Muscle layer of duodenum (tissue), 2 donors: Measurements from ENCODE around the gene AKR1B1.
"Not testable (repeated sequence)": the region's sequence is repeated elsewhere in the genome, so short reads cannot be mapped to it uniquely, and the experiment has no call there.

ENCODE experiments used
- H3K27ac ChIP-seq: one replicate; pipeline ENCODE4 v1.7.0; 2013; ENCODE audit warnings: mild to moderate bottlenecking, low read length
- H3K27me3 ChIP-seq: one replicate; pipeline ENCODE4 v1.7.0; 2013; ENCODE audit warnings: low read depth, mild to moderate bottlenecking, control low read depth, low read length
- H3K36me3 ChIP-seq, 2 donors: one replicate each; pipeline ENCODE4 v1.7.0; 2013; ENCODE audit warnings: low read length in 2 of 2, control low read depth in 1 of 2, mild to moderate bottlenecking in 1 of 2; ENCODE audit not compliant: insufficient read depth in 2 of 2, control insufficient read depth in 1 of 2
- H3K4me1 ChIP-seq, 2 donors: one replicate each; pipeline ENCODE4 v1.7.0; 2013; ENCODE audit warnings: low read length in 2 of 2, mild to moderate bottlenecking in 2 of 2, control low read depth in 1 of 2, moderate library complexity in 1 of 2; ENCODE audit not compliant: insufficient read depth in 2 of 2, control insufficient read depth in 1 of 2
- H3K4me3 ChIP-seq, 2 donors: one replicate each; pipeline ENCODE4 v1.7.0; 2013; ENCODE audit warnings: low read length in 2 of 2, low read depth in 1 of 2, mild to moderate bottlenecking in 1 of 2
- H3K9me3 ChIP-seq, 2 donors: one replicate each; pipeline ENCODE4 v1.7.0; 2013; ENCODE audit warnings: low read length in 2 of 2, control low read depth in 1 of 2, mild to moderate bottlenecking in 1 of 2; ENCODE audit not compliant: control insufficient read depth in 1 of 2
- donor health status: healthy.

Gene AKR1B1

DNA sequence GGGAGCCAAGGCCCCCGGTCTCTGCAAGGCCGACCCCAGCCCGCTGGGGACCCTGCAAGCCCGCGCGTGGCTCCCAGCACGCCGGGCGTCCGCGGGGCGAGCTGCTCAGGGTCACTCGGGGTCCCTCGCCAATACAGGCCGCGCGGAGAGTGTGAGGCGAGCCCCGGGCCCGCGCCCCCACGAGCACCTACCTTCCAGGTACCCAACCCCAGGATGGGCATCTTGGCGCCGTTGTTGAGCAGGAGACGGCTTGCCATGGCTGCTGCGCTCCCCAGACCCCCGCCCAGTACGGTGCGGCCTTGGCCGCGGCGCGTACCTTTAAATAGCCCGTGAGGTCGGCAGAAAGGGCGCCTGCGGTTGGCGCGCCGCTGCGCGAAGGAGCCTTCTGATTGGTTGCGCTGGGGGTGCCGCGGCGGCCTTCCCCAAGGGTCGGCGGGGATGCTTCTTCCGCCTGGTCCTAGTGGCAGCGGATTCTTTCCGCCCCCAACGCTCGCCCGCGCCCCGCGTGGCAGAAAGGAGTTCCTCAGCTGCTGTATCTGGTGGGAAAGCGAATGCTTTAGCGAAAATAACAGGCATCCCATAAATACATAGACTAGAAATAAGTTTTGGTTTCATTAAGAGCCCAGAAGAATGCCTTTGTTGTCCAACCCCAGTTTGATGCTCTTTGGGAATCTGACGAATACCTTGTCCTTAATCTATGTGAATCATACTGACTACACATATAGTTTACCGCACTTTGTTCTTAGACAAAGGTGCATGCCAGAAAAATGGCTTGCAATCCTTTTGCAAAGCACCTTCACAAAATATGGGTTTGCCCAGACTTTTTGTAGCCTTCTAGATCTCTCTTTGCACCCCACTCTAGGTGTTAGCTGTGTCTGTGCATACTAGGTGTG, at the start of gene AKR1B1:
Gene AKR1B1, minus strand, starts transcription at position 295 of the 893 bp plus-strand sequence. Its CDS starts 38 bp downstream, at position 257.
- H3K36me3 ChIP-seq = peaks cover 0 to 3% of the 10 kb centered on the region in 2 donors

DNA sequence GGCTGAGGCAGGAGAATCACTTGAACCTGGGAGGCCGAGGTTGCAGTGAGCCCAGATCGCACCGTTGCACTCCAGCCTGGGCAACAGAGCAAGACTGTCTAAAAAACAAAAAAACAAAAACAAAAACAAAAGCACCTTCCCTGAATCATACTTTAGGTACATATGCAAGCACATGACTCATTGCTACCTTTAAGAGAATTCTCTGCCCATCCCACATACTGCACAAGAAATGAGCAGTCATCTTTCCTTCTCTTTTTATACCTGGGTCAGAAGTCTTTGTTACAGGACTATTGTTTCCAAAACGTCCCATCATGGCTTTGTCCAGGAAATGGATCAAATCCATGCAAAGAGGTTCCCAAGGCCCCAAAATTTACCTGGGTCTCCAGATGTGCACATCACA, 47.0 kb upstream of the AKR1B1 start:
- H3K4me3 ChIP-seq = no peak overlapping the region
- H3K4me1 ChIP-seq = no peaks in the 10 kb centered on the region
- H3K36me3 ChIP-seq = no peaks in the 10 kb centered on the region
- no peaks in the 10 kb centered on the region for H3K9me3 ChIP-seq
- no peaks in the 10 kb centered on the region for H3K27me3 ChIP-seq
- H3K27ac ChIP-seq = no peak overlapping the region

More for the DNA sequence above, at the start of gene AKR1B1:
- Histone ChIP-seq H3K4me1 (peaks cover 4 to 26% of the 10 kb centered on the region in 2 donors), H3K27ac (no peak within 1 kb of the TSS), H3K4me3 (peak within 1 kb of the TSS; percentile 60 to 89), H3K9me3 (no peaks in the 10 kb centered on the region), H3K27me3 (no peaks in the 10 kb centered on the region)

DNA sequence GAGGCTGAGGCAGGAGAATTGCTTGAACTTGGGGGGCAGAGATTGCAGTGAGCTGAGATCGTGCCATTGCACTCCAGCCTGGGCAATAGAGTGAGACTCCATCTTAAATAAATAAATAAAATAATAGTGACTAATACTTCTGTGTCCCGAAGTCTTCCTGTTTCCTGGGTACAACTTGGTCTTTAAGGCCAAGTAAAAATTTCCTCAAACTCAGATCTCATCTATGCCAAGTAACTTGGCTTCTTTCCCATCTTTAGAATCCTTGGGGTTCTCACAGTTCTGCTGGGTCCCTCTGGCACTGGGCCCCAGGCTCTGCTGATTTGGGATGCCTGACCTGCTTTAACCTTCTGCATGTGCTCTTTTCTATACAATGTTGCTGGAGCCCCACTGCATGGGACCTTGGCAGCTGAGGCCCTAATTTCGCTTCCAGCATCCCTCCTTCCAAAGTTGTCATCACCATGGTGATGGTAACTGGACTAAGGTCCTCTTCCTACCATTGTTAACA, 45.8 kb upstream of the AKR1B1 start:
- H3K36me3 ChIP-seq = no peaks in the 10 kb centered on the region
- H3K27me3 ChIP-seq = no peaks in the 10 kb centered on the region
- H3K4me1 ChIP-seq = no peaks in the 10 kb centered on the region
- H3K4me3 ChIP-seq = no peak overlapping the region
- no peaks in the 10 kb centered on the region for H3K9me3 ChIP-seq
- no peak overlapping the region for H3K27ac ChIP-seq

DNA sequence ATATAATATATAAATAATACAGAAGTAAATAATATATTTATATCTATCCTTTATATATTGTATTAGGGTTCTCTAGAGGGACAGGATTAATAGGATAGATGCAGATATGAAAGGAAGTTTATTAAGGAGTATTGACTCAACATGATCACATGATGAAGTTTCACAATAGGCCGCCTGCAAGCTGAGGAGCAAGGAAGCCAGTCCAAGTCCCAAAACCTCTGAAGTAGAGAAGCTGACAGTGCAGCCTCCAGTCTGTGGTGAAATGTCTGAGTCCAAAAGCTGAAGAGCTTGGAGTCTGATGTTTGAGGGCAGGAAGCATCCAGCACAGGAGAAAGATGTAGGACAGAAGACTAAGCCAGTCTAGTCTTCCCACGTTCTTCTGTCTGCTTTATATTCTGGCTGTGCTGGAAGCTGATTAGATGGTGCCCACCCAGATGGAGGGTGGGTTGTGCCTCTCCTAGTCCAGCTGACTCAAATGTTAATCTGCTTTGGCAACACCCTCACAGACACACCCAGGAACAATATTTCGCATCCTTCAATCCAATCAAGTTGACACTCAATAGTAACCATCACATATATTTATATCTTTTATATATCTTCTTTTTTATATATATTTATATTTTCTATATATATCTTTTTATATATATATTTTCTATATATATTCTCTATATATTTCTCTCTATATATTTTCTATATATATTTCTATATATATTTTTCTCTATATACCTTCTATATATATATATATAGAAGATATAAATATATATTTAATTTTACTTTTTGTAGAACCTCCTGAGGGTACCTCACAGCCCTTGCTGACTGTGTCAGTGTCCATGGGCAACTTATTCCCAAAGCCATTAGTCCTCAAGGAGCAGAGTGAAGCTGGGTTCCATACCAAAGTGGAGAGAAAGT, 43.8 kb upstream of the AKR1B1 start:
- H3K36me3 ChIP-seq = no peaks in the 10 kb centered on the region
- H3K27me3 ChIP-seq = no peaks in the 10 kb centered on the region
- no peaks in the 10 kb centered on the region for H3K4me1 ChIP-seq
- H3K27ac ChIP-seq = no peak overlapping the region
- H3K9me3 ChIP-seq = no peaks in the 10 kb centered on the region
- H3K4me3 ChIP-seq = no peak overlapping the region

GRCh38 chr7:134500982-134501381, 42.1 kb upstream of the AKR1B1 start:
- no peak overlapping the region for H3K27ac ChIP-seq
- H3K27me3 ChIP-seq = no peaks in the 10 kb centered on the region
- no peak overlapping the region for H3K4me3 ChIP-seq
- no peaks in the 10 kb centered on the region for H3K36me3 ChIP-seq
- no peaks in the 10 kb centered on the region for H3K9me3 ChIP-seq
- H3K4me1 ChIP-seq = no peaks in the 10 kb centered on the region

- no peaks in the 10 kb centered on the region for H3K36me3 ChIP-seq
- no peak overlapping the region for H3K4me3 ChIP-seq
- no peaks in the 10 kb centered on the region for H3K9me3 ChIP-seq
- no peaks in the 10 kb centered on the region for H3K4me1 ChIP-seq
- no peaks in the 10 kb centered on the region for H3K27me3 ChIP-seq
- no peak overlapping the region for H3K27ac ChIP-seq
These were observed 41.5 kb upstream of the AKR1B1 start for GRCh38 chr7:134500406-134500805.

GRCh38 chr7:134495546-134495945, 36.6 kb upstream of the AKR1B1 start:
- no peaks in the 10 kb centered on the region for H3K27me3 ChIP-seq
- H3K27ac ChIP-seq = no peak overlapping the region
- H3K4me3 ChIP-seq = no peak overlapping the region
- no peaks in the 10 kb centered on the region for H3K36me3 ChIP-seq
- no peaks in the 10 kb centered on the region for H3K4me1 ChIP-seq
- H3K9me3 ChIP-seq = no peaks in the 10 kb centered on the region

DNA sequence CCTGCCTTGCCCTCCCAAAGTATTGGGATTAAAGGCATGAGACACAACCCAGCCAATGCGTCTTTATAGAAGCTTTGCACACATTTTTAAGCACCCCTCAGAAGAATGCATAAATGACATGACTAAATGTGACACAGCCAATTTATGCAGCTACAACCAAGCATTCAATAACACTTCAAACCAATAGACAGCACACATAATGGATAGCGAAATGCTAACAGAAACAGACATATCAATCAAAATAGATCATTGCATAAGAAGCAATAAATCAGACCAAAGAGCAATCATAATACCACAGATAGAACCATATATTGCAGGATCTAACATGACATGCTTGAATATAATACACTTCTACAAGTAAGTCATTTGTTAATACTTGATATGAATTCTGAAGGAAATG, 34.2 kb upstream of the AKR1B1 start:
- Histone ChIP-seq H3K4me1 (no peaks in the 10 kb centered on the region), H3K27me3 (no peaks in the 10 kb centered on the region), H3K4me3 (no peak overlapping the region), H3K27ac (no peak overlapping the region), H3K9me3 (no peaks in the 10 kb centered on the region), H3K36me3 (no peaks in the 10 kb centered on the region)

DNA sequence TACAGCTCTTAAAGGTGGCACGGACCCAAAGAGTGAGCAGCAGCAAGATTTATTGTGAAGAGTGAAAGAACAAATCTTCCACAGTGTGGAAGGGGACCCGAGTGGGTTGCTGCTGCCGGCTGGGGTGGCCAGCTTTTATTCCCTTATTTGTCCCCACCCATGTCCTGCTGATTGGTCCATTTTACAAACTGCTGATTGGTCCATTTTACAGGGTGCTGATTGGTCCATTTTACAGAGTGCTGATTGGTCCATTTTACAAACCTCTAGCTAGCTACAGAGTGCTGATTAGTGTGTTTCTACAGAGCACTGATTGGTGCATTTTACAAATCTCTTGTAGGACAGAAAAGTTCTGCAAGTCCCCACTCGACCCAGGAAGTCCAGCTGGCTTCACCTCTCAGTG, 28.8 kb upstream of the AKR1B1 start:
- H3K36me3 ChIP-seq, H3K9me3 ChIP-seq, H3K4me3 ChIP-seq, H3K4me1 ChIP-seq, H3K27me3 ChIP-seq, H3K27ac ChIP-seq: not testable (repeated sequence)

GRCh38 chr7:134485203-134485602, 26.3 kb upstream of the AKR1B1 start:
- peaks cover 0 to 2% of the 10 kb centered on the region in 2 donors for H3K4me1 ChIP-seq
- H3K36me3 ChIP-seq = no peaks in the 10 kb centered on the region
- H3K27ac ChIP-seq = no peak overlapping the region
- H3K9me3 ChIP-seq = no peaks in the 10 kb centered on the region
- H3K4me3 ChIP-seq = no peak overlapping the region
- no peaks in the 10 kb centered on the region for H3K27me3 ChIP-seq

GRCh38 chr7:134483296-134483695, 24.4 kb upstream of the AKR1B1 start:
- Histone ChIP-seq H3K36me3 (no peaks in the 10 kb centered on the region), H3K4me1 (peaks cover 0 to 2% of the 10 kb centered on the region in 2 donors), H3K27ac (no peak overlapping the region), H3K9me3 (no peaks in the 10 kb centered on the region), H3K27me3 (no peaks in the 10 kb centered on the region), H3K4me3 (no peak overlapping the region)
